GM18870 (cell line): ENCODE data around the gene MAT2B.

Experiments
- ATAC-seq: cut with Tn5 transposase; IDR thresholded peaks from one replicate; pipeline ENCODE4 v1.9.1; 2021; ENCODE audit warnings: moderate library complexity; ENCODE audit not compliant: unreplicated experiment

The MAT2B gene

GRCh38 chr5:163505368-163506094 is at the start of gene MAT2B:
MAT2B (plus strand) TSS chr5:163505619; CDS start chr5:163505687, 68 bp downstream.
- ATAC-seq = peak; percentile 85

DNA sequence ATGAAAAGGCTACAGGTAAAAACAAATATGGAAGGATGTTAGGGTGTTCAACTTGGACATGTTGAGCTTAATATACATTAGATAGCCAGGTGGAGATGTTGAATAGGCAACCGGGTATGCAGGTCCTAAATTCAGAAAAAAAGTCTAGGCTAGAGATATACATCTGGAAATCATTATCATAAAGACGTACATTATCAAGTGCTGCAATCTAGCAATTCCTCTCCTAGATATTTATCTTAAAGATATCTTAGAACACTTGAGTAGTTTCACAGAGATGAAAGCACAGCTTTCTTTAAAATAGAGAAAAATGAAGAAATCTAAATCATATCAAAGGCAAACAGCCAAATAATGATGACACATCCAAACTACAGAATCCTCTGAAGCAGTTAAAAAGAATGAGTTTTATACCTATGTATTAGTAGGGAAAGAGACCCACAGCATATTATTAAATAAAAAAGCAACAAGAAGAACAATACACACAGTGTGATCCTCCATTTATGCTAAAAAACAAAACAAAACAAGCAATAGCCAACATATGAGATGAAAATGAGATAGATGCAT is 49.3 kb upstream of the MAT2B start:
- no peak for ATAC-seq

DNA sequence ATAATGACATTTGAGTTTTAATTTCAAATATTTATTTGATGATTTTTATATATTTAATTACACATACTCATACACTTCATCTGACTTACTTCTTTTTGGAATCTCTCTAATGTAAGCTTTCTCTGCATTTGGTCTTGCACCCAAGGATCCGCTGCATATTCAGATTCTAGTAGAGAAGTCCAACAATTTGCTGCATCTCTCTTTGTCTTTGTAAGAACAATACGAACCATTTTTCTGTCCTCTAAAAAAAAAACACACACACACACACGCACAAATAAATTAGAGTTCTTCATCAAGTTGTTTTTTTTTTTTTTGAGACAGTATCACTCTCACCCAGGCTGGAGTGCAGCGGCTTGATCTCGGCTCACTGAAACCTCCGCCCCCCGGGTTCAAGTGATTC is 48.6 kb upstream of the MAT2B start:
- no peak for ATAC-seq

DNA sequence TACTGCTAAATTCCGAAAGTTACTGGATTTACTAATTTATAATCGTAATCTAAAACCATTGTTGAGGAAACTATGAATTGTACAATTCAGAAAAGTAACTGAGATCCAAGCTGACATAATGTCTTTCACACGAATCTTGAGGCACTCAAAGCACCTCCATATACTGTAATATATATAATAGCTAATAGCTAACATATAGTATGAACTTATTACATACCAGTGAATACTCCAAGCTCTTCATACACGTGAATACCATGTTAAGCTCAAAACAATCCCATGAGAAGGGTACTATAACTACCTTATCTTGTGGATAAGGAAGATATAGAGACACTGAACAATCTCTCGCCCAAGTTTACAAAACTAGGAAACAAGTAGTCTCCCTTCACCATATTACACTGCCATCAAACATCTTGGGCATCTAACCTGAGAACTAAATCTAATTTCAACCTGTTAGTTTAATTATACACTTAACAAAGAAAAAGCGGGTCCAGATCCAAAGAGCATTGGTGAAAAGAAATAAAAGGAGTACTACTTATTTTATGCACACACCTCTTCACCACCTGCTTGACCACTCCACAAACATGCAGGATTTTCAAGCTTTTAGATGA is 46.5 kb upstream of the MAT2B start:
- ATAC-seq = no peak

- ATAC-seq = peak; percentile 5
Measured at GRCh38 chr5:163459462-163459818, 46.0 kb upstream of the MAT2B start.

DNA sequence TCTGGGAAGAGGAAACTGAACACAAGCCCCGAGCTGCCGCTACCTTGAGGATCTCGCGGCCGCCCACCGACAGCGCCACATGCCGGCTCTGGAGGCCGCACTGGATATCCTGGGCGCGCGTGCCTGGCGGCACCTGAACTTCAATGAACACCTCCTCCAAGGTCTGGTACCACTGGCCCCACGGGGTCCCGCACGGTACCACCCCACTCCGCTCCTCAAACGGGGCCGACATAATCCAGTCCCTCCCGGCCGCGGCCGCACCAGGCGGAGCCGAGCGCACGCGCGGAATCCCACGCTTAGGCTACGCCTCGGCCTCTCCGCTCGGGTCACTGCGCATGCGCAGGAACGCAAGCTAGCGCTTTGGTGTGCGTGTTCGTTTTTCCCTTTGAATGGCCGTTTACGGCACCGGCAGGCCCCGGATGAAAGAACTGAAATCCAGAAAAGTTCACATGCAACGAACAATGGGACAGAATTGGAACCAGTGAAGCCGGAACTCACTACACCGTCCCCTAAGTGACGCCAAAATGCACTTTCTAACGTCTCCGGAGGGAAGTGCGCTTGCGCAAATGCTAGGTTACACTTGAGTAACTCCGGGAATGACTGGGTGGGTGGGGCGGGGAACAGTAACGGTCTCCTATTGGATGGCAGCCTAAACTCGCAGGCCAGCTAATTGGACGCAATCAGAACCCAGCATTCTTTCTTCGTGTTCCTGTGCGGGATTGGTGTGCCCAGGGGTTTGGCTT is 45.4 kb upstream of the MAT2B start, which contains the start of gene NUDCD2:
NUDCD2 (minus strand) TSS at position 284 of the 743 bp plus-strand sequence; CDS start at position 232, 52 bp downstream.
- ATAC-seq = peak; percentile 78

DNA sequence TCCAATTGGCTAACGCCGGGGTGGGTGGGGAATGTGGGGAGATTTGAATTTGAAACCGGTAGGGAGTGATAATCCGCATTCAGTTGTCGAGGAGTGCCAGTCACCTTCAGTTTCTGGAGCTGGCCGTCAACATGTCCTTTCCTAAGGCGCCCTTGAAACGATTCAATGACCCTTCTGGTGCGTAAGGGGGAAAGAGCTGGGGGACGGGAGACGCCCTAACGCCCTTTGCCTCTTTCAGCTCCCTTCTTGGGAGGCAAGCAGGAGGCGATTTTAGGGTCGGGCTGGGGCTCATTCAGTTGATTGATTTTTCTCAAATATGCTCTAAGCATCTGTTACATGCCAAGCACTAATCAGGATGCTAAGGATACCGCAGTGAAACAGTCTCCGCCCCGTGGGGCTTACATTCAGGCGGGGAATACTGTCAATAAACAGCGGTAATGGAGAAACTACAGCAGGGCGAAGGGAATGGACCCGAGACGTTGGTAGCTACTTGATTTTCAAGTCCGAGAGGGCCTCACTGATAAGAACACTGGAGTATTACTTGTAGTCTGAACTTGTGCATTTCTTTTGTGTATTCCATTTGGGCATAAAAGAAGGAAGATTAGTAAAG is 44.8 kb upstream of the MAT2B start, which contains the start of gene HMMR:
HMMR (plus strand) TSS at position 71 of the 610 bp plus-strand sequence; CDS start at position 132, 61 bp downstream.
- ATAC-seq = no peak

DNA sequence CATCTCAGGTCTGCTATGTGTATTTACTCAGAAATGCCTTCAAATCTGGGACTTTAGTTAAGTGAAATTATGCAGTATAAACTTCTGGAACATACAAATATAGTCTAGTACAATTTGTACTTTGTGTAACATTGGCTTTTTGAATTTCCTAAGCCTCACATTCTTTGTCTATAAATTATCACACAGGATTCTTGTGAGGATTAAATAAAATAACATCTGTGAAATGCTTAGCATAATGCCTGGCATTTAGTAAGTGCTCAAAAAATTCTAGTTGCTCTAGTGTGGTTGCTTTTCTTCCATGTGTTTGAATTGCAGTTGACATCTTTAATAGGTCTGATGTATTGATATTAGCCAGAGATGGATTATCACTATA is 42.4 kb upstream of the MAT2B start:
- ATAC-seq = no peak

- ATAC-seq = no peak
Measured at GRCh38 chr5:163467682-163468081, 37.7 kb upstream of the MAT2B start.

- ATAC-seq = no peak
Measured at GRCh38 chr5:163473635-163474243, 31.7 kb upstream of the MAT2B start.

- no peak for ATAC-seq
Measured at GRCh38 chr5:163475411-163475810, 30.0 kb upstream of the MAT2B start.

- ATAC-seq = no peak
Measured at GRCh38 chr5:163478126-163478981, 27.1 kb upstream of the MAT2B start.

GRCh38 chr5:163478982-163479271 is 26.5 kb upstream of the MAT2B start:
- ATAC-seq = no peak

GRCh38 chr5:163489055-163489744 is 16.2 kb upstream of the MAT2B start:
- ATAC-seq = no peak

- no peak for ATAC-seq
Measured at GRCh38 chr5:163489745-163490075, 15.7 kb upstream of the MAT2B start.

DNA sequence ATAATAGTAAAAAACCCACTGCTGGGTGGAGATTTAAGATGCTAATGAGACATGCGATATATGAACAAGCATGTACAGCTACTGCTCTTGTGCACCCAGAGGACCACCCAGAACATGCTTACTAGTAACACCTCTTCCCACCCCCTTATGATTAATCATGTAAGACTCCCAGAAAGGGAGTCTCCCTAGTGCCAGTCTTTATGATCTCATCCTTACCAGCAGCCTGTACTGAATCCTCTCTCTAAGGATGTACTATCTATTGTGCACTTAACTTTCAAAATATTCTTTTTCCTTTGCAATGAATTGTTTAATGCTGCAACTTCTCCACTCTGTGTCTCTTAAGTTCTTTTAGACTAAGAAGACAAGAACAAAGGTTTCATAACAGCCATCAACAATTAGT is 9.1 kb upstream of the MAT2B start:
- ATAC-seq = no peak

GRCh38 chr5:163497315-163497714 is 8.1 kb upstream of the MAT2B start:
- ATAC-seq = no peak

GRCh38 chr5:163498886-163499285 is 6.5 kb upstream of the MAT2B start:
- ATAC-seq = no peak

GRCh38 chr5:163502521-163502920 is 2.9 kb upstream of the MAT2B start:
- ATAC-seq = no peak
